MCF 10A (cell line): ENCODE measurements around the gene PTBP1. TPM values are rescaled to one million over a fixed set of nuclear protein-coding genes. Genes with fewer than 3 reads are reported as not detected.

Experiments
- BruUV-seq: library from RNA; stranded (reverse); fragments of 400-500 nt; replicated peaks from 2 replicates; lab custom pipeline; 2021; lab: Mats Ljungman, UMichigan
- CTCF ChIA-PET: fragments of 300-600 bp; sonication (Branson Sonifier 250); formaldehyde crosslinking; extraction: SDS; loops from one replicate; lab custom pipeline; 2021; ENCODE audit warnings: antibody characterized with exemption, inconsistent platforms; lab: Yijun Ruan, JAX
- POLR2A ChIA-PET: fragments of 300-600, 350-650 bp; sonication (Branson Sonifier 250); formaldehyde crosslinking; extraction: SDS; loops from one replicate; lab custom pipeline; 2020; ENCODE audit warnings: antibody characterized with exemption, inconsistent platforms; lab: Yijun Ruan, JAX
- DNase-seq: peaks from one replicate; pipeline ENCODE4 v3.0.0-alpha.2; 2018; ENCODE audit not compliant: unreplicated experiment
- H3K27ac Mint-ChIP-seq: one replicate; pipeline ENCODE4 v1.8.0; 2022; ENCODE audit warnings: mild to moderate bottlenecking, low read depth, mixed read lengths; ENCODE audit not compliant: unreplicated experiment
- H3K27me3 Mint-ChIP-seq: one replicate; pipeline ENCODE4 v1.8.0; 2022; ENCODE audit warnings: mixed read lengths; ENCODE audit not compliant: insufficient read depth, unreplicated experiment
- H3K36me3 Mint-ChIP-seq: one replicate; pipeline ENCODE4 v1.8.0; 2022; ENCODE audit warnings: mild to moderate bottlenecking, moderate library complexity, mixed read lengths; ENCODE audit not compliant: insufficient read depth, unreplicated experiment
- H3K4me1 Mint-ChIP-seq: one replicate; pipeline ENCODE4 v1.8.0; 2022; ENCODE audit warnings: mixed read lengths; ENCODE audit not compliant: insufficient read depth, unreplicated experiment
- H3K4me3 Mint-ChIP-seq: one replicate; pipeline ENCODE4 v1.8.0; 2022; ENCODE audit warnings: mild to moderate bottlenecking, moderate library complexity, mixed read lengths; ENCODE audit not compliant: unreplicated experiment
- H3K9me3 Mint-ChIP-seq: one replicate; pipeline ENCODE4 v1.8.0; 2022; ENCODE audit warnings: mixed read lengths; ENCODE audit not compliant: unreplicated experiment
- intact Hi-C: fragments of 100-400 bp; cut with micrococcal nuclease; formaldehyde crosslinking; loops from 2 replicates; pipeline ENCODE4 v1.14.1; 2022
- total RNA-seq: library from RNA; stranded (reverse); gene quantifications from 2 replicates; pipeline ENCODE4 v1.2.3, GENCODE V29; 2022
- TF ChIP-seq, protein P1 (sequence below): fragments of 200-600 bp; IDR thresholded peaks from one replicate; pipeline ENCODE4 v1.8.0; 2022; ENCODE audit warnings: antibody characterized with exemption, mild to moderate bottlenecking; ENCODE audit not compliant: unreplicated experiment

The PTBP1 gene
- total RNA-seq, 1 experiment from 2014 or later, result 431 TPM

- H3K27ac Mint-ChIP-seq, result no peak overlapping the region
- no peaks in the 10 kb centered on the region for H3K4me1 Mint-ChIP-seq
- ChIA-PET POLR2A (interaction anchor here (0.7 kb wide), 1 partner anchor 395 kb away, joined by 4 read pairs; no protein-coding TSS in a partner anchor), CTCF (interaction anchor here (0.5 to 0.9 kb wide), 4 partner anchors 79 to 210 kb away, joined by 3 read pairs; no protein-coding TSS in a partner anchor)
- no peak for DNase-seq
- TF ChIP-seq, protein P1, sequence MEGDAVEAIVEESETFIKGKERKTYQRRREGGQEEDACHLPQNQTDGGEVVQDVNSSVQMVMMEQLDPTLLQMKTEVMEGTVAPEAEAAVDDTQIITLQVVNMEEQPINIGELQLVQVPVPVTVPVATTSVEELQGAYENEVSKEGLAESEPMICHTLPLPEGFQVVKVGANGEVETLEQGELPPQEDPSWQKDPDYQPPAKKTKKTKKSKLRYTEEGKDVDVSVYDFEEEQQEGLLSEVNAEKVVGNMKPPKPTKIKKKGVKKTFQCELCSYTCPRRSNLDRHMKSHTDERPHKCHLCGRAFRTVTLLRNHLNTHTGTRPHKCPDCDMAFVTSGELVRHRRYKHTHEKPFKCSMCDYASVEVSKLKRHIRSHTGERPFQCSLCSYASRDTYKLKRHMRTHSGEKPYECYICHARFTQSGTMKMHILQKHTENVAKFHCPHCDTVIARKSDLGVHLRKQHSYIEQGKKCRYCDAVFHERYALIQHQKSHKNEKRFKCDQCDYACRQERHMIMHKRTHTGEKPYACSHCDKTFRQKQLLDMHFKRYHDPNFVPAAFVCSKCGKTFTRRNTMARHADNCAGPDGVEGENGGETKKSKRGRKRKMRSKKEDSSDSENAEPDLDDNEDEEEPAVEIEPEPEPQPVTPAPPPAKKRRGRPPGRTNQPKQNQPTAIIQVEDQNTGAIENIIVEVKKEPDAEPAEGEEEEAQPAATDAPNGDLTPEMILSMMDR, result no peak
- intact Hi-C loops, result loop anchor here (5.0 kb wide), 1 partner anchor 210 kb away; the partner anchor contains the start of gene WDR18
- peaks cover 5% of the 10 kb centered on the region for H3K36me3 Mint-ChIP-seq
- H3K27me3 Mint-ChIP-seq, result no peaks in the 10 kb centered on the region
- no peak overlapping the region for H3K4me3 Mint-ChIP-seq
- no peaks in the 10 kb centered on the region for H3K9me3 Mint-ChIP-seq
- BruUV-seq, result no TSS peak
These were observed 25.2 kb upstream of the PTBP1 start for GRCh38 chr19:772063-772462.

DNA sequence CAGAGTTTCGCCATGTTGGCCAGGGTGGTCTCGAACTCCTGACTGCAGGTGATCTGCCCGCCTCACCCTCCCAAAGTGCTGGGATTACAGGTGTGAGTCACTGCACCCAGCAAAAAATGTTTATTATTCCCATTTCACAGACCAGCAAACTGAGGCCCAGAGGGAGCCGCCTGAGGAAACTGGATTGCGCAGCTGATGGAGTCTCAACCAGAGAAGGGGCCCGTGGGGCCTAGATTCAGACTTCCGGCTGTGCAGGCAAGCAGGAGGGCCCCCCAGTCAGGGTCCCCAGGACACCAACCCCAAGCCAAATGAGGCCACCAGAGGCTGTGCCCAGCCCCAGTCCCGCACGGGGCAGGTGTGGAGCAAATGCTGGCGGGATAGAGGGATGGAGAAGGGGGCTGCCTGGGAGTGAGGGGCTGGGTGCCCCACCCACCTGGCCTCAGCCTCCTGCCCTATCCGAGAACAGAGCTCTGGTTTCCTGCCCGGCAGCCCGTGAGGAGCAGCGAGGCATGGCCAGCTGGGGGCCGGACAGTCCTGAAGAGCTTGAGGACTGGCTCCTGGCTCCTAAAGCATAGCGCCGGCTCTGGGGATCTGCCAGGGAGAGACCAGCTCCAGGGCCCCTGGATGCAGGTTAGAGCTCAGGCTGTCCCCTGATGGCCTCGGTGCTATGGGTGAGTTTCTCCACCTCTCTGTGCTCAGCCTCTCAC, 24.4 kb upstream of the PTBP1 start:
- ChIA-PET POLR2A (interaction anchor here (0.7 kb wide), 2 partner anchors 26 to 394 kb away, joined by 3 to 4 read pairs; no protein-coding TSS in a partner anchor), CTCF (interaction anchor here (0.5 to 0.9 kb wide), 5 partner anchors 78 to 209 kb away, joined by 3 read pairs; no protein-coding TSS in a partner anchor)
- intact Hi-C loops, result loop anchor here (5.0 kb wide), 1 partner anchor 209 kb away; the partner anchor contains the start of gene WDR18
- BruUV-seq, result no TSS peak
- Mint-ChIP-seq H3K4me1 (no peaks in the 10 kb centered on the region), H3K4me3 (no peak overlapping the region), H3K9me3 (no peaks in the 10 kb centered on the region), H3K27ac (no peak overlapping the region), H3K27me3 (no peaks in the 10 kb centered on the region), H3K36me3 (peaks cover 2% of the 10 kb centered on the region)
- TF ChIP-seq, protein P1, result no peak
- no peak for DNase-seq

- Mint-ChIP-seq H3K27ac (no peak overlapping the region), H3K27me3 (no peaks in the 10 kb centered on the region), H3K9me3 (no peaks in the 10 kb centered on the region), H3K4me3 (no peak overlapping the region), H3K4me1 (peaks cover 8% of the 10 kb centered on the region), H3K36me3 (peaks cover 6% of the 10 kb centered on the region)
- intact Hi-C loops, result no loop called here
- TF ChIP-seq, protein P1, result no peak
- CTCF ChIA-PET, result interaction anchor here (0.7 kb wide), 1 partner anchor 9 kb away, joined by 4 read pairs; no protein-coding TSS in a partner anchor
- POLR2A ChIA-PET, result interaction anchor here (0.7 kb wide), 1 partner anchor 113 kb away, joined by 3 read pairs; no protein-coding TSS in a partner anchor
- no TSS peak for BruUV-seq
- no peak for DNase-seq
These were observed 20.7 kb upstream of the PTBP1 start for GRCh38 chr19:776549-776948.
